H9 (cell line): ENCODE measurements around the gene CXCL14. TPM values are rescaled to one million over a fixed set of nuclear protein-coding genes. Genes with fewer than 3 reads are reported as not detected.

Source experiments
- DNase-seq: peaks from one replicate; pipeline ENCODE4 v3.0.0-alpha.2; 2017
- H2AFZ ChIP-seq: one replicate; pipeline ENCODE4 v1.6.1; 2013; ENCODE audit warnings: mild to moderate bottlenecking, low read length, control low read depth, moderate library complexity
- H2AK5ac ChIP-seq: 2 replicates; pipeline ENCODE4 v1.6.1; 2013; ENCODE audit warnings: low read length, control low read depth, mixed read lengths; ENCODE audit not compliant: insufficient read length
- H2BK120ac ChIP-seq: one replicate; pipeline ENCODE4 v1.6.1; 2013; ENCODE audit warnings: low read depth, mild to moderate bottlenecking, low read length, control low read depth, inconsistent platforms; ENCODE audit not compliant: poor library complexity, severe bottlenecking
- H2BK12ac ChIP-seq: 2 replicates; pipeline ENCODE4 v1.6.1; 2013; ENCODE audit warnings: low read length, control low read depth, mixed read lengths, low read depth; ENCODE audit not compliant: insufficient read length
- H2BK15ac ChIP-seq: 2 replicates; pipeline ENCODE4 v1.6.1; 2013; ENCODE audit warnings: low read depth, low read length, control low read depth
- H2BK20ac ChIP-seq: one replicate; pipeline ENCODE4 v1.6.1; 2013; ENCODE audit warnings: low read depth, mild to moderate bottlenecking, low read length, control low read depth, inconsistent platforms; ENCODE audit not compliant: poor library complexity, severe bottlenecking
- H2BK5ac ChIP-seq: 2 replicates; pipeline ENCODE4 v1.6.1; 2013; ENCODE audit warnings: low read length, control low read depth, mixed read lengths; ENCODE audit not compliant: insufficient read length
- H3K14ac ChIP-seq: 2 replicates; pipeline ENCODE4 v1.6.1; 2013; ENCODE audit warnings: low read length, control low read depth; ENCODE audit not compliant: insufficient read depth
- H3K18ac ChIP-seq: 2 replicates; pipeline ENCODE4 v1.6.1; 2013; ENCODE audit warnings: low read depth, mild to moderate bottlenecking, mixed read lengths, low read length, control low read depth; ENCODE audit not compliant: insufficient read length
- H3K23ac ChIP-seq: 2 replicates; pipeline ENCODE4 v1.6.1; 2013; ENCODE audit warnings: low read length, control low read depth, mixed read lengths, low read depth; ENCODE audit not compliant: insufficient read length
- H3K23me2 ChIP-seq: 2 replicates; pipeline ENCODE4 v1.6.1; 2013; ENCODE audit warnings: low read depth, mild to moderate bottlenecking, mixed read lengths, low read length, control low read depth; ENCODE audit not compliant: insufficient read length, poor library complexity, severe bottlenecking
- H3K27ac ChIP-seq: 2 replicates; pipeline ENCODE4 v1.5.1; 2013; ENCODE audit warnings: low read length, control low read depth, mixed read lengths, low read depth; ENCODE audit not compliant: insufficient read length
- H3K27me3 ChIP-seq: 2 replicates; pipeline ENCODE4 v1.6.1; 2013; ENCODE audit warnings: low read length, control low read depth, inconsistent platforms; ENCODE audit not compliant: insufficient read depth
- H3K4ac ChIP-seq: 2 replicates; pipeline ENCODE4 v1.6.1; 2013; ENCODE audit warnings: low read depth, mild to moderate bottlenecking, control low read depth, inconsistent platforms, low read length, moderate library complexity
- H3K4me1 ChIP-seq: 2 replicates; pipeline ENCODE4 v1.6.1; 2013; ENCODE audit warnings: low read length, control low read depth, inconsistent platforms; ENCODE audit not compliant: insufficient read depth
- H3K4me2 ChIP-seq: 2 replicates; pipeline ENCODE4 v1.6.1; 2013; ENCODE audit warnings: low read length, control low read depth, mixed read lengths; ENCODE audit not compliant: insufficient read length, insufficient read depth
- H3K56ac ChIP-seq: 2 replicates; pipeline ENCODE4 v1.6.1; 2013; ENCODE audit warnings: low read depth, mild to moderate bottlenecking, mixed read lengths, low read length, control low read depth; ENCODE audit not compliant: insufficient read length
- H3K79me1 ChIP-seq: 2 replicates; pipeline ENCODE4 v1.6.1; 2013; ENCODE audit warnings: low read depth, mild to moderate bottlenecking, moderate library complexity, low read length, control low read depth, inconsistent platforms; ENCODE audit not compliant: insufficient read depth, poor library complexity, severe bottlenecking
- H3K79me2 ChIP-seq: 2 replicates; pipeline ENCODE4 v1.6.1; 2013; ENCODE audit warnings: low read length, control low read depth, inconsistent platforms; ENCODE audit not compliant: insufficient read depth
- H3K9ac ChIP-seq: 2 replicates; pipeline ENCODE4 v1.6.1; 2013; ENCODE audit warnings: low read length, control low read depth, mixed read lengths; ENCODE audit not compliant: insufficient read length; ENCODE audit errors: extremely low read depth
- H3K9me3 ChIP-seq: one replicate; pipeline ENCODE4 v1.6.1; 2013; ENCODE audit warnings: low read depth, low read length, inconsistent platforms; ENCODE audit not compliant: control insufficient read depth
- H3T11ph ChIP-seq: one replicate; pipeline ENCODE4 v1.6.1; 2013; ENCODE audit warnings: mild to moderate bottlenecking, low read length, control low read depth, inconsistent platforms
- H4K20me1 ChIP-seq: one replicate; pipeline ENCODE4 v1.6.1; 2013; ENCODE audit not compliant: control insufficient read depth, insufficient read length, insufficient read depth
- H4K5ac ChIP-seq: 2 replicates; pipeline ENCODE4 v1.6.1; 2013; ENCODE audit warnings: low read depth, mild to moderate bottlenecking, mixed read lengths, low read length, control low read depth; ENCODE audit not compliant: insufficient read length
- H4K8ac ChIP-seq: replicated peaks from 2 replicates; pipeline ENCODE4 v1.6.1; 2013; ENCODE audit warnings: low read length, control low read depth, mixed read lengths, low read depth; ENCODE audit not compliant: insufficient read length
- H4K91ac ChIP-seq: 2 replicates; pipeline ENCODE4 v1.6.1; 2013; ENCODE audit warnings: low read depth, mild to moderate bottlenecking, moderate library complexity, mixed read lengths, low read length, control low read depth; ENCODE audit not compliant: insufficient read length
- H3K27ac Mint-ChIP-seq, 3 experiments: 2 replicates in 2 of 3; 3 replicates in 1 of 3; pipeline ENCODE4 v1.8.0; 2020 to 2021; ENCODE audit warnings: mixed read lengths in 3 of 3, mild to moderate bottlenecking in 1 of 3, moderate library complexity in 1 of 3
- H3K27me3 Mint-ChIP-seq: 2 replicates; pipeline ENCODE4 v1.8.0; 2021; ENCODE audit warnings: low read depth, mild to moderate bottlenecking, moderate library complexity, mixed read lengths
- H3K36me3 Mint-ChIP-seq, 3 experiments: 2 replicates in 2 of 3; 3 replicates in 1 of 3; pipeline ENCODE4 v1.8.0; 2020 to 2021; ENCODE audit warnings: low read depth in 3 of 3, mixed read lengths in 3 of 3; ENCODE audit not compliant: insufficient read depth in 1 of 3
- H3K4me1 Mint-ChIP-seq, 2 experiments: 2 replicates each; pipeline ENCODE4 v1.8.0; 2020; ENCODE audit warnings: mixed read lengths in 2 of 2
- H3K4me3 Mint-ChIP-seq, 2 experiments: 2 replicates in 1 of 2; 3 replicates in 1 of 2; pipeline ENCODE4 v1.8.0; 2020 to 2021; ENCODE audit warnings: mild to moderate bottlenecking in 2 of 2, mixed read lengths in 2 of 2, moderate library complexity in 1 of 2
- H3K9me3 Mint-ChIP-seq, 2 experiments: 2 replicates in 1 of 2; 3 replicates in 1 of 2; pipeline ENCODE4 v1.8.0; 2020; ENCODE audit warnings: mild to moderate bottlenecking in 2 of 2, mixed read lengths in 2 of 2, moderate library complexity in 1 of 2
- CTCF ChIP-seq: fragments of 200-600 bp; sonication (generic); conservative IDR thresholded peaks from 3 replicates; pipeline ENCODE4 v1.8.0; 2021; ENCODE audit warnings: antibody characterized with exemption, mild to moderate bottlenecking
- WGBS: extraction: QIAGEN DNeasy Blood & Tissue Kit; methylation state at CpG from one replicate; pipeline ENCODE4 v1.1.7; 2013; ENCODE audit warnings: missing lambda C conversion rate, low lambda C conversion rate, mixed read lengths; ENCODE audit not compliant: insufficient read length; ENCODE audit errors: extremely low coverage; 5-methylcytosine and 5-hydroxymethylcytosine counted together
- total RNA-seq: library from RNA; stranded (reverse); gene quantifications from 2 replicates; pipeline ENCODE4 v1.2.1, GENCODE V29; 2021

CXCL14 gene
- total RNA-seq, 1 experiment from 2014 or later: 1.1 TPM

GRCh38 chr5:135623186-135623715, 44.5 kb upstream of the CXCL14 start:
- Histone ChIP-seq H3K4me2 (no peak overlapping the region), H3K9me3 (no peaks in the 10 kb centered on the region), H3K79me1 (no peaks in the 10 kb centered on the region), H3K9ac (no peak overlapping the region), H2AFZ (no peak overlapping the region), H2AK5ac (no peak overlapping the region), H4K20me1 (no peaks in the 10 kb centered on the region), H2BK15ac (no peak overlapping the region), H3K27me3 (no peaks in the 10 kb centered on the region), H4K5ac (no peak overlapping the region), H3K4me1 (no peaks in the 10 kb centered on the region), H3T11ph (no peak overlapping the region), H3K14ac (no peak overlapping the region), H3K79me2 (no peaks in the 10 kb centered on the region), H3K56ac (no peak overlapping the region), H3K18ac (no peak overlapping the region), H3K23me2 (no peaks in the 10 kb centered on the region), H2BK5ac (no peak overlapping the region), H2BK12ac (no peak overlapping the region), H3K4ac (no peak overlapping the region), H4K8ac (no peak overlapping the region), H4K91ac (no peak overlapping the region), H2BK20ac (no peak overlapping the region), H3K27ac (no peak overlapping the region), H3K23ac (no peak overlapping the region), H2BK120ac (no peak overlapping the region)
- Mint-ChIP-seq H3K27ac (no peak overlapping the region; a peak in 1 of 7 replicates), H3K4me3 (no peak overlapping the region), H3K36me3 (peaks cover 0 to 16% (median 14%) of the 10 kb centered on the region in 3 experiments; a peak in 6 of 7 replicates), H3K9me3 (peaks cover 15 to 16% of the 10 kb centered on the region in 2 experiments), H3K4me1 (no peaks in the 10 kb centered on the region), H3K27me3 (peaks cover 5% of the 10 kb centered on the region)
- WGBS: no CpG with 5 or more reads among the region's 2 CpGs
- no peak for TF ChIP-seq CTCF
- no peak for DNase-seq
